Body of pancreas (tissue), 4 donors: ENCODE data around the gene SCAF8.

Experiments used
- CTCF ChIP-seq, 7 experiments: fragments of 450-650 bp in 4 of 7; fragments of 200-600 bp in 3 of 7; sonication (generic) in 3 of 7; IDR thresholded peaks; one replicate each; pipeline ENCODE4 v1.5.1; 2016 to 2019; ENCODE audit warnings: antibody characterized with exemption in 7 of 7
- POLR2A ChIP-seq, 3 donors: fragments of 450-650 bp; IDR thresholded peaks; one replicate each; pipeline ENCODE4 v1.6.1; 2016; ENCODE audit warnings: antibody characterized with exemption in 3 of 3, mild to moderate bottlenecking in 2 of 3

GRCh38 chr6:154773610-154774089 is 40.4 kb downstream of the SCAF8 start:
- no peak for TF ChIP-seq CTCF (IDR thresholded peaks at IDR 0.05)
- no peak for TF ChIP-seq POLR2A (IDR thresholded peaks at IDR 0.05)
